Right atrium auricular region (tissue), 2 donors: ENCODE measurements around the gene ENOSF1. TPM values are rescaled to one million over a fixed set of nuclear protein-coding genes. Genes with fewer than 3 reads are reported as not detected.

Source experiments
- DNase-seq: peaks from one replicate; pipeline ENCODE4 v3.0.0-alpha.2; 2019; ENCODE audit warnings: low spot score
- H3K27ac ChIP-seq, 2 donors: fragments of 200-600 bp; sonication (generic); 1 replicate in 1 of 2; 2 replicates in 1 of 2; pipeline ENCODE4 v1.5.1; 2016 to 2019
- H3K27me3 ChIP-seq, 2 donors: fragments of 200-600 bp; sonication (generic); one replicate each; pipeline versions ENCODE4 v1.5.1 to v1.6.0; 2017 to 2019
- H3K36me3 ChIP-seq: fragments of 200-600 bp; sonication (generic); one replicate; pipeline ENCODE4 v1.5.1; 2016
- H3K4me1 ChIP-seq, 2 donors: fragments of 200-600 bp; sonication (generic); one replicate each; pipeline versions ENCODE4 v1.5.1 to v1.6.0; 2017 to 2019
- H3K4me3 ChIP-seq, 2 donors: fragments of 200-600 bp; sonication (generic); 1 replicate in 1 of 2; 2 replicates in 1 of 2; pipeline ENCODE4 v1.5.1; 2017 to 2019; ENCODE audit warnings: mild to moderate bottlenecking in 1 of 2, moderate library complexity in 1 of 2
- H3K9me3 ChIP-seq, 2 donors: fragments of 200-600 bp; sonication (generic); one replicate each; pipeline ENCODE4 v1.5.1; 2019
- total RNA-seq, 2 donors: library from RNA; depleted of rRNA; stranded (reverse); fragments of >200 nt; gene quantifications; one replicate each; pipeline ENCODE4 v1.1.0, GENCODE V29; 2016
- TF ChIP-seq, protein P1 (sequence below), 2 donors: fragments of 200-600 bp; sonication (generic); IDR thresholded peaks; one replicate each; pipeline ENCODE4 v1.5.1; 2019; ENCODE audit warnings: antibody characterized with exemption in 2 of 2

The ENOSF1 gene
- total RNA-seq, 2 donors from 2014 or later: 13.7 to 24.4 TPM

DNA sequence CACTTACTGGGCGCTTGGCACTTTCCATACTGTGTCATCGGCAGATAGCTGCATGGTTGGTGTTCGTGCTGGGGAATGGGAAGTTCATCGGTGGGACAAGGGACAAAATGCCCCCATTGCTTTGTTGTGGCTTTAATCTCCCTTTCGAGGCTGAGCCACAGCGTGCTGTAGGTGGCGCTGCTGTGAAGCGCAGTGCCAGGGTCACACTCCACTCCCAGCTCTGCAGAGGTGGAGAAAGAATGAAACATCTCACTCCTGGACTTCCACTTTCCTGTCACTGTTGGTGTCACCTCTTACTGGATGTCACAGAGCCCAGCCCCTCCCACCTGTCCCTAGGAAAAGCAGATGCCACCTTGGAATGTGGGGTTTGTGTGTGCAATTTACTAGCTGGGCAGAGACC is 46.3 kb downstream of the ENOSF1 start:
- Histone ChIP-seq H3K27me3 (no peaks in the 10 kb centered on the region), H3K36me3 (peaks cover 11% of the 10 kb centered on the region), H3K4me1 (no peaks in the 10 kb centered on the region), H3K9me3 (no peaks in the 10 kb centered on the region), H3K4me3 (no peak overlapping the region), H3K27ac (no peak overlapping the region)
- no peak for DNase-seq
- TF ChIP-seq, protein P1, sequence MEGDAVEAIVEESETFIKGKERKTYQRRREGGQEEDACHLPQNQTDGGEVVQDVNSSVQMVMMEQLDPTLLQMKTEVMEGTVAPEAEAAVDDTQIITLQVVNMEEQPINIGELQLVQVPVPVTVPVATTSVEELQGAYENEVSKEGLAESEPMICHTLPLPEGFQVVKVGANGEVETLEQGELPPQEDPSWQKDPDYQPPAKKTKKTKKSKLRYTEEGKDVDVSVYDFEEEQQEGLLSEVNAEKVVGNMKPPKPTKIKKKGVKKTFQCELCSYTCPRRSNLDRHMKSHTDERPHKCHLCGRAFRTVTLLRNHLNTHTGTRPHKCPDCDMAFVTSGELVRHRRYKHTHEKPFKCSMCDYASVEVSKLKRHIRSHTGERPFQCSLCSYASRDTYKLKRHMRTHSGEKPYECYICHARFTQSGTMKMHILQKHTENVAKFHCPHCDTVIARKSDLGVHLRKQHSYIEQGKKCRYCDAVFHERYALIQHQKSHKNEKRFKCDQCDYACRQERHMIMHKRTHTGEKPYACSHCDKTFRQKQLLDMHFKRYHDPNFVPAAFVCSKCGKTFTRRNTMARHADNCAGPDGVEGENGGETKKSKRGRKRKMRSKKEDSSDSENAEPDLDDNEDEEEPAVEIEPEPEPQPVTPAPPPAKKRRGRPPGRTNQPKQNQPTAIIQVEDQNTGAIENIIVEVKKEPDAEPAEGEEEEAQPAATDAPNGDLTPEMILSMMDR (IDR thresholded peaks at IDR 0.05): peak in 1 of 2 donors; percentile 39

DNA sequence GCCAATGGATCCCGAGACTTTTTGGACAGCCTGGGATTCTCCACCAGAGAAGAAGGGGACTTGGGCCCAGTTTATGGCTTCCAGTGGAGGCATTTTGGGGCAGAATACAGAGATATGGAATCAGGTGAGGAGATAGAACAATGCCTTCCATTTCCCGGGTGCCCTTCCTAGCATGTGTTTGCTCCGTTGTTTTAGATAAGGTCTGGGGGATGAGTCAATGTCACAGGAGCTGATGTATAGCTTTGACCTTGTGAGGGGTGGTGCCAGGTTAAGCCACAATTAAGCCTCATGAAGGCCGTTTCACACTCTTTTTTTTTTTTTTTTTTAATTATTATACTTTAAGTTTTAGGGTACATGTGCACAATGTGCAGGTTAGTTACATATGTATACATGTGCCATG is 50.2 kb downstream of the ENOSF1 start:
- DNase-seq: no peak
- H3K36me3 ChIP-seq: no peaks in the 10 kb centered on the region
- peaks cover 0 to 9% of the 10 kb centered on the region in 2 donors for H3K4me1 ChIP-seq
- TF ChIP-seq, protein P1 (IDR thresholded peaks at IDR 0.05): no peak
- no peak overlapping the region for H3K4me3 ChIP-seq
- H3K9me3 ChIP-seq: no peaks in the 10 kb centered on the region
- no peak overlapping the region for H3K27ac ChIP-seq
- no peaks in the 10 kb centered on the region for H3K27me3 ChIP-seq

DNA sequence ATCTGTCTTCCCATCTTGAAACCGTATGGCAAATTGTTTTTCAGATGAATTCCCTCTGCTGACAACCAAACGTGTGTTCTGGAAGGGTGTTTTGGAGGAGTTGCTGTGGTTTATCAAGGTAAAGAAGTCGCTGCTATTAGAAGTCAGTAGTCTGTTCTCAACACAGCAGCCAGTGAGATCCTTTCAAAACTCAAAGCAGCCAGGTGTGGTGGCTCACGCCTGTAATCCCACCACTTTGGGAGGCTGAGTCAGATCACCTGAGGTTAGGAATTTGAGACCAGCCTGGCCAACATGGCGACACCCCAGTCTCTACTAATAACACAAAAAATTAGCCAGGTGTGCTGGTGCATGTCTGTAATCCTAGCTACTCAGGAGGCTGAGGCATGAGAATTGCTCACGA is 52.8 kb downstream of the ENOSF1 start:
- H3K4me1 ChIP-seq: peaks cover 0 to 12% of the 10 kb centered on the region in 2 donors
- no peak for DNase-seq
- no peaks in the 10 kb centered on the region for H3K9me3 ChIP-seq
- H3K27ac ChIP-seq: no peak overlapping the region
- TF ChIP-seq, protein P1 (IDR thresholded peaks at IDR 0.05): no peak
- H3K4me3 ChIP-seq: no peak overlapping the region
- H3K27me3 ChIP-seq: no peaks in the 10 kb centered on the region
- no peaks in the 10 kb centered on the region for H3K36me3 ChIP-seq

DNA sequence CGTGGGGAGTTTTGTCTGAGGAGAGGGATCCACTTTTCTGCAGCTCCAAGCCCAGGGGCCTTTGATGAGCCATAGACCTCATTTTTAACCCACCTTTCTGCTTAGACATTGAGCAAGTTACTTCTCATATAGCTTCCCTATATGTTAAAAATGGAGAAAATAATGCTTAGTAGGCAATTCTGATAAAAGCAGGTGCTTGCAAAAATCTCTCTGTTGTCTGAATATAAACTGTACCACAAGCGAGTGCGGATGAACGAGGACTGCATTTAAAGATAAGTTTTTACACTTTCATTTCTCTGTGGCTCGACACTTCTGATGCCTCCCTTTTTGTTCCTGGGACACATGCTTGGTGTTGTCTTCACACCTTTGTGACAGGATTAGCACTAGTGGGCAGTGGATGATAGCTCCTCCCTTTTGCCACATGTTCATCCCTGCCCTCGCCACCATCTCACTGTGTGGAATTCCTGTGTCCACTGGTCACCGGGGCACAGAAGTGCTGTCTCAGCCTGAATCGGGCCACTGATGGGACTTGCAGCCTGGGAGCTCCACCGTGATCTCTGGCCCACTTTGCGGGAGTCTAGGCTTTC is 53.4 kb downstream of the ENOSF1 start:
- no peaks in the 10 kb centered on the region for H3K27me3 ChIP-seq
- H3K36me3 ChIP-seq: no peaks in the 10 kb centered on the region
- no peaks in the 10 kb centered on the region for H3K9me3 ChIP-seq
- H3K4me3 ChIP-seq: peak overlapping the region in 1 of 2 donors; percentile 76
- TF ChIP-seq, protein P1 (IDR thresholded peaks at IDR 0.05): no peak
- peaks cover 0 to 12% of the 10 kb centered on the region in 2 donors for H3K4me1 ChIP-seq
- no peak for DNase-seq
- H3K27ac ChIP-seq: no peak overlapping the region

DNA sequence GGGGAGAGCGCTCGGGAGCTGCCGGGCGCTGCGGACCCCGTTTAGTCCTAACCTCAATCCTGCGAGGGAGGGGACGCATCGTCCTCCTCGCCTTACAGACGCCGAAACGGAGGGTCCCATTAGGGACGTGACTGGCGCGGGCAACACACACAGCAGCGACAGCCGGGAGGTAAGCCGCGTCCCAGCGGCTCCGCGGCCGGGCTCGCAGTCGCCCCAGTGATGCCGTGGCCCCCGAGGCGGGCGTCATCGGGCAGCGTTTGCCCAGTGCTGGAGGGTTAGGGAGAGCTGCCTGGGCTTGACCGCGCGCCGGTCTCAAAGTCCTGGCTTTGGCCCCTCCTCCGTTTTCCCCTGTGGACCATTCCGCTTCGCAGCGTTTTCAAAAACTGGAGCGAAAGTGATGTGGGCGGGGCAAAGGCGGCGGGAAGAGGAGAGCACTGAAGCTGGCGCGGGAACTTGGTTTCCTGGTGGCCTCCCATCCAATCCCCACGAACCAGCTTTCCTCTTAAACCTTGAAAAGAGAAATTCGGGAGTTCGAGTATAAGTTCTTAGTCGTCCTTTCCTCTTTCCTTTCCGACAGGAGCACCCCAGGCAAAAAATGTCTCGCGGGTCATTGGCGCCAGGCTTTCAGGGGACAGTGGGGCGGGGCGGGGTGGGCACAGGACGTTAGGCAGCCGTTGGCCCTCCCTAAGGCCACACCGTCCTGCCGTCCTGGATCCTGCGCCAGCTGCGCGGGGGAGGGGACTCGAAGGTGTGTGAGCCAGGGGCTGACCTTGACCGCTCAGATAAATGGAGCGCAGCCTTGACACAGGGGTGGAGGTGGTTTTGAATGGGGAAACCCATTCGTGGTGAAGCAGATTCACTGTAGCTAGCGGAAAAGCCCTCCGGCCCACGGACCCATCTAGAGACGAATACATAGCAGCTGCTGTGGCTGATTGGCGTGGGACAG is 54.2 kb downstream of the ENOSF1 start:
- no peaks in the 10 kb centered on the region for H3K27me3 ChIP-seq
- no peaks in the 10 kb centered on the region for H3K9me3 ChIP-seq
- TF ChIP-seq, protein P1 (IDR thresholded peaks at IDR 0.05): no peak
- peak overlapping the region in 1 of 2 donors; percentile 32 for H3K27ac ChIP-seq
- H3K4me1 ChIP-seq: peaks cover 0 to 12% of the 10 kb centered on the region in 2 donors
- peak; percentile 73 for DNase-seq
- H3K36me3 ChIP-seq: no peaks in the 10 kb centered on the region
- peak overlapping the region; percentile 48 to 76 for H3K4me3 ChIP-seq
